OCI-LY3 (cell line): ENCODE results near the gene LEMD1.
"Not testable (repeated sequence)": the region's sequence is repeated elsewhere in the genome, so short reads cannot be mapped to it uniquely, and the experiment has no call there.

ENCODE experiments used
- H2AFZ ChIP-seq: fragments of 200-600, 300-600 bp; shearing (Covaris generic); 2 replicates; pipeline ENCODE4 v1.6.0; 2014; ENCODE audit warnings: antibody characterized with exemption, low read depth, low read length
- H3K27ac ChIP-seq: fragments of 200-600, 300-600 bp; sonication (generic); 2 replicates; pipeline ENCODE4 v1.5.1; 2014; ENCODE audit warnings: mild to moderate bottlenecking, low read length, moderate library complexity, mixed read lengths
- H3K27me3 ChIP-seq: fragments of 200-600, 300-600 bp; sonication (generic); 2 replicates; pipeline ENCODE4 v1.6.1; 2014; ENCODE audit warnings: low read depth, low read length, mixed read lengths
- H3K36me3 ChIP-seq: fragments of 200-600, 300-600 bp; sonication (generic); replicated peaks from 2 replicates; pipeline ENCODE3; 2014; ENCODE audit warnings: low read depth, low read length, mixed read lengths
- H3K4me1 ChIP-seq: fragments of 300-600, 200-600 bp; sonication (generic); 2 replicates; pipeline ENCODE4 v1.6.1; 2014; ENCODE audit warnings: low read length, mixed read lengths
- H3K4me2 ChIP-seq: fragments of 200-600, 300-600 bp; sonication (generic); 2 replicates; pipeline ENCODE4 v1.6.1; 2014; ENCODE audit warnings: low read length, mixed read lengths
- H3K4me3 ChIP-seq: fragments of 300-600, 200-600 bp; sonication (generic); 2 replicates; pipeline ENCODE4 v1.5.1; 2014; ENCODE audit warnings: antibody characterized with exemption, mild to moderate bottlenecking, low read length, moderate library complexity
- H3K79me2 ChIP-seq: fragments of 300-600, 200-600 bp; shearing (Covaris generic); 2 replicates; pipeline ENCODE4 v1.6.1; 2014; ENCODE audit warnings: mild to moderate bottlenecking, low read length, mixed read lengths
- H3K9ac ChIP-seq: fragments of 300-600, 200-600 bp; shearing (Covaris generic); 2 replicates; pipeline ENCODE4 v1.6.0; 2014; ENCODE audit warnings: mild to moderate bottlenecking, low read length, moderate library complexity
- H3K9me3 ChIP-seq: fragments of 200-600, 300-600 bp; shearing (Covaris generic); 2 replicates; pipeline ENCODE4 v1.6.1; 2014; ENCODE audit warnings: low read length, mixed read lengths; ENCODE audit not compliant: insufficient read depth
- H4K20me1 ChIP-seq: fragments of 200-600, 300-600 bp; sonication (generic); 2 replicates; pipeline ENCODE4 v1.6.1; 2016; ENCODE audit warnings: low read length, mixed read lengths; ENCODE audit not compliant: insufficient read depth
- EZH2phosphoT487 ChIP-seq: fragments of 200-600 bp; shearing (Covaris generic); IDR thresholded peaks from 2 replicates; pipeline ENCODE4 v1.6.1; 2018; ENCODE audit warnings: antibody characterized with exemption, mixed run types, low read depth
- TF ChIP-seq, protein P1 (sequence below): fragments of 200-600, 300-600 bp; sonication (generic); IDR thresholded peaks from 2 replicates; pipeline ENCODE4 v1.5.1; 2014; ENCODE audit warnings: antibody characterized with exemption, low read length, low read depth

The LEMD1 gene

DNA sequence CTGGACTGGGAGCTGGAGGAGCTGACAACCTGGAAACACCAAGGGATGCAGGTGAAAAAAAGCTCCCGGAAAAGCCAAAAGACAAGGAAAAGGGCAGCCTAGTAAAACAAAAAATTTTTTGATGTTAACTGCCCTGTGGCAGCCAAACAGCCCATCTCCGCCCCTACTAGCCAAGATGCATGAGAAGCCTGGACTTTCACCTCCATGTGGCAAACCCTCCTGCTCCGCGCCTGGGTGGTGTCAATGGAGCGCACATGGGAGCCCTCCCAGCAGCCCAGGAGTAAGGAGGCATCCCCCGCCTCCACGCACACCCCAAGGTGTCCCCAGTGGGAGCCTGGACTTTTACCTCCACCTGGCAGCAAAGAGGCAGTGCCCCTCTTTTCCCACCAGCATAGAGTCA is 30.5 kb downstream of the LEMD1 start:
- no peaks in the 10 kb centered on the region for H3K79me2 ChIP-seq
- TF ChIP-seq EZH2phosphoT487 = no peak
- TF ChIP-seq, protein P1, sequence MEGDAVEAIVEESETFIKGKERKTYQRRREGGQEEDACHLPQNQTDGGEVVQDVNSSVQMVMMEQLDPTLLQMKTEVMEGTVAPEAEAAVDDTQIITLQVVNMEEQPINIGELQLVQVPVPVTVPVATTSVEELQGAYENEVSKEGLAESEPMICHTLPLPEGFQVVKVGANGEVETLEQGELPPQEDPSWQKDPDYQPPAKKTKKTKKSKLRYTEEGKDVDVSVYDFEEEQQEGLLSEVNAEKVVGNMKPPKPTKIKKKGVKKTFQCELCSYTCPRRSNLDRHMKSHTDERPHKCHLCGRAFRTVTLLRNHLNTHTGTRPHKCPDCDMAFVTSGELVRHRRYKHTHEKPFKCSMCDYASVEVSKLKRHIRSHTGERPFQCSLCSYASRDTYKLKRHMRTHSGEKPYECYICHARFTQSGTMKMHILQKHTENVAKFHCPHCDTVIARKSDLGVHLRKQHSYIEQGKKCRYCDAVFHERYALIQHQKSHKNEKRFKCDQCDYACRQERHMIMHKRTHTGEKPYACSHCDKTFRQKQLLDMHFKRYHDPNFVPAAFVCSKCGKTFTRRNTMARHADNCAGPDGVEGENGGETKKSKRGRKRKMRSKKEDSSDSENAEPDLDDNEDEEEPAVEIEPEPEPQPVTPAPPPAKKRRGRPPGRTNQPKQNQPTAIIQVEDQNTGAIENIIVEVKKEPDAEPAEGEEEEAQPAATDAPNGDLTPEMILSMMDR = no peak
- no peaks in the 10 kb centered on the region for H3K9me3 ChIP-seq

DNA sequence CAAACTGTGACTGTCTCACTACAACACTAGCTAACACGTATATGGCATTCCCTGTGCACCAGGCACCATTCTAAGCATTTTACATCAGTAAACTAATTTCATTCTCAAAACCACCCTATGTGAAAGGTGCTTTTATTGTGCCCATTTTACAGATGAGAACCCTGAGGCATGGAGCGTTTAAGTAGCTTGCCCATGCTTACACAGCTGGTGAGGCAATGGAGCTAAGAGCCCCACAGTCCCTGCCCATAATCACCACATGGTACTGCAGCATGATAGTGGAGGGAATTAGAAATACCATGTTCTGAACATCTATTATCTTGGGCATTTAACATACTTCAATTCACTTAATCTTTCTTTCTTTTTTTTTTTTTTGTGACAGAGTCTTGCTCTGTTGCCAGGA is 34.0 kb downstream of the LEMD1 start:
- no peak overlapping the region for H2AFZ ChIP-seq
- no peaks in the 10 kb centered on the region for H3K4me1 ChIP-seq
- no peaks in the 10 kb centered on the region for H3K9me3 ChIP-seq
- H3K4me3 ChIP-seq = no peak overlapping the region
- no peaks in the 10 kb centered on the region for H4K20me1 ChIP-seq
- no peaks in the 10 kb centered on the region for H3K79me2 ChIP-seq
- no peak overlapping the region for H3K9ac ChIP-seq
- H3K27me3 ChIP-seq = peaks cover 32% of the 10 kb centered on the region
- no peaks in the 10 kb centered on the region for H3K36me3 ChIP-seq
- TF ChIP-seq, protein P1 = no peak
- no peak for TF ChIP-seq EZH2phosphoT487
- H3K4me2 ChIP-seq = no peak overlapping the region
- no peak overlapping the region for H3K27ac ChIP-seq

More for the DNA sequence above, 30.5 kb downstream of the LEMD1 start:
- H3K4me2 ChIP-seq = no peak overlapping the region
- H3K27ac ChIP-seq = no peak overlapping the region
- H3K36me3 ChIP-seq = no peaks in the 10 kb centered on the region
- H3K4me1 ChIP-seq = no peaks in the 10 kb centered on the region
- no peak overlapping the region for H2AFZ ChIP-seq
- no peak overlapping the region for H3K9ac ChIP-seq
- no peaks in the 10 kb centered on the region for H4K20me1 ChIP-seq
- peaks cover 28% of the 10 kb centered on the region for H3K27me3 ChIP-seq
- H3K4me3 ChIP-seq = no peak overlapping the region

DNA sequence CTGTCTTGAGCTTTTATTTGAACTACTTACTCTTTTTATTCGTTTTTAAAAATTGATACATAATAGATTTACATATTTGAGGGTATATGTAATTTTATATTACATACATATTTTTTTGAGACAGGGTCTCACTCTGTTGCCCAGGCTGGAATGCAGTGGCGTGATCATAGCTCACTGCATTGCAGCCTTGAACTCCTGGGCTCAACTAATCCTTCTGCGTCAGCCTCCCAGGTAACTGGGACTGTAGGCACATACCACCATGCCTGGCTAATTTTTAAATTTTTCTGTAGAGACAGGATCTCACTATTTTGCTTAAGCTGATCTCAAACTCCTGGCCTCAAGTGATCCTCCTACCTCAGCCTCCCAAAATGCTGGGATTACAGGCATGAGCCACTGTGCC is 38.9 kb downstream of the LEMD1 start:
- not testable (repeated sequence) for H4K20me1 ChIP-seq, H3K9ac ChIP-seq, H3K4me3 ChIP-seq, H3K9me3 ChIP-seq, H3K36me3 ChIP-seq, H3K27ac ChIP-seq, H3K79me2 ChIP-seq, H3K4me2 ChIP-seq, H2AFZ ChIP-seq, H3K4me1 ChIP-seq
- peaks cover 28% of the 10 kb centered on the region for H3K27me3 ChIP-seq

DNA sequence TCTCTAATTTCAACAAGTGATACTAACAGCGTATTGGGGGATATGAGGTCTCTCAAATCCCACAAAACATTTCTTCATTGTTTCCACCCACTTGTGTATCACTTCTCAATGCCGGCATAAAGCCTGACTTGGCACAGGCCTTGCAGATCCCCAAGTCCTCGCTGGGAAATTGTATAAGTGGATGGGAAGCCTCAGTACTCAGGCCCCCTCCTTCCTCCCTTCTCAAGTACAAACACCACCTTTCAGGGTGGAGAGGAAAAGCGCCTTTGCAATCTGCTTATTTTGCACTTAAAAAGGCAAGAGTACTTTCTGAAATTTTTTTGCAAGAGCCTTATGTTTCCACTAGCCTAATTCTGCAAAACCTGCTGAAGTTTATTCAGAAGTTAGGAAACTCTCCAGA is 39.3 kb downstream of the LEMD1 start:
- H3K36me3 ChIP-seq = no peaks in the 10 kb centered on the region
- H3K4me3 ChIP-seq = no peak overlapping the region
- H3K4me2 ChIP-seq = no peak overlapping the region
- H3K27me3 ChIP-seq = peaks cover 32% of the 10 kb centered on the region
- H3K79me2 ChIP-seq = no peaks in the 10 kb centered on the region
- 0 out of 2 replicates have a peak, but pooled peaks cover 4% of the 10 kb centered on the region for H3K4me1 ChIP-seq
- H2AFZ ChIP-seq = no peak overlapping the region
- no peak overlapping the region for H3K27ac ChIP-seq
- H3K9me3 ChIP-seq = no peaks in the 10 kb centered on the region
- TF ChIP-seq, protein P1 = no peak
- TF ChIP-seq EZH2phosphoT487 = no peak
- no peaks in the 10 kb centered on the region for H4K20me1 ChIP-seq
- H3K9ac ChIP-seq = no peak overlapping the region

DNA sequence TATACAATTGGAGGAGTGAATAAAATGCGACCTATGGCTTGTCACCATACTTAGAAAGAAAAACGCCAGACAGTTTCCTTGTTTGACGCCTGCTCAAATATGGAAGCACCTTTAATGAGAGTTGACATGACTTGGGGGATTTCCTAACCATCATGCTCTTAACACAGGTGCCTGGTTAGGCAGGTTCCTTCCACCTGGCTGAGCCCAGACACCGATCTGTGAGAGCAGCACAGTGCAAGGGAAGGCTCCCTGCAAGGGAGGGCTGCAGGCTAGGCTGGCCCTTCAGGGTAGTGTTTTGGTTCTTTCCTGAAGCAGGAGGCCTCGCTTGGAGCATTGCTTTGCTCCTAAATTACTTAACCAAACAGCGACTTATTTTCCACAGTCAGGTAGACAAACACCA is 40.6 kb downstream of the LEMD1 start:
- H3K4me1 ChIP-seq = 0 out of 2 replicates have a peak, but pooled peaks cover 4% of the 10 kb centered on the region
- no peak overlapping the region for H3K4me3 ChIP-seq
- H3K9ac ChIP-seq = no peak overlapping the region
- H3K4me2 ChIP-seq = no peak overlapping the region
- H3K27me3 ChIP-seq = peaks cover 43% of the 10 kb centered on the region
- H3K36me3 ChIP-seq = no peaks in the 10 kb centered on the region
- H3K9me3 ChIP-seq = no peaks in the 10 kb centered on the region
- no peaks in the 10 kb centered on the region for H3K79me2 ChIP-seq
- no peak overlapping the region for H3K27ac ChIP-seq
- no peak overlapping the region for H2AFZ ChIP-seq
- H4K20me1 ChIP-seq = no peaks in the 10 kb centered on the region
- TF ChIP-seq, protein P1 = no peak
